Measurements from ENCODE around the gene ARAP1. TPM values are rescaled to one million over a fixed set of nuclear protein-coding genes. Genes with fewer than 3 reads are reported as not detected.

Gene ARAP1
- total RNA-seq, 2 donors from 2014 or later, result 95.2 to 109 TPM

DNA sequence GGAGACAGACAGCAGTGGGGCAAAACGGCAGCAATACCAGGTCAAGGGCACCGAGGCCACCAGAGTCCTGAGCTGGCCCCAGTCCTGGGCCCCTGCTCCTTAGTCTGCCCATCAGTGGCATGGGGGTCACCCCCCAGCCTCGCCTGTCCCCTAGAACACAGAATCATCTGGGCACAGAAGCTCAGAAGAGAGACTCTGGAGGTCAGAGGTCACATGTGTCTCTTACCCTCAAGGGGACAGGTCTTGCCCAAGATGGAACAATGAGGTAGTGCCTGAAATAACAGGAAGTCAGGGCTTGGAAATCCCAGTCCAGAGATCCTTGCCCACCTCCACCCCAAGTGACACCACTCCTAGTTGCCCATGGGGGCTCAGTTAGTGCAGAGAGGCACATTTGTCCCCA lies 98.6 kb downstream of the ARAP1 start:
- Histone ChIP-seq H3K4me1 (replicated peaks) (no peaks in the 10 kb centered on the region), H3K36me3 (no peaks in the 10 kb centered on the region), H3K9me3 (no peaks in the 10 kb centered on the region), H3K27ac (no peak overlapping the region), H3K27me3 (replicated peaks; ENCODE audit: insufficient read depth) (no peaks in the 10 kb centered on the region), H3K4me3 (no peak overlapping the region)
- WGBS, result 93% methylated on average over 3 of the region's 3 CpGs
- DNase-seq (ENCODE audit: low spot score), result no peak
- TF ChIP-seq POLR2AphosphoS5 (IDR thresholded peaks at IDR 0.05) (no peak), CTCF (IDR thresholded peaks at IDR 0.05) (no peak), POLR2A (IDR thresholded peaks at IDR 0.05) (no peak)
- intact Hi-C loops (cut with DNase I), result no loop called here

DNA sequence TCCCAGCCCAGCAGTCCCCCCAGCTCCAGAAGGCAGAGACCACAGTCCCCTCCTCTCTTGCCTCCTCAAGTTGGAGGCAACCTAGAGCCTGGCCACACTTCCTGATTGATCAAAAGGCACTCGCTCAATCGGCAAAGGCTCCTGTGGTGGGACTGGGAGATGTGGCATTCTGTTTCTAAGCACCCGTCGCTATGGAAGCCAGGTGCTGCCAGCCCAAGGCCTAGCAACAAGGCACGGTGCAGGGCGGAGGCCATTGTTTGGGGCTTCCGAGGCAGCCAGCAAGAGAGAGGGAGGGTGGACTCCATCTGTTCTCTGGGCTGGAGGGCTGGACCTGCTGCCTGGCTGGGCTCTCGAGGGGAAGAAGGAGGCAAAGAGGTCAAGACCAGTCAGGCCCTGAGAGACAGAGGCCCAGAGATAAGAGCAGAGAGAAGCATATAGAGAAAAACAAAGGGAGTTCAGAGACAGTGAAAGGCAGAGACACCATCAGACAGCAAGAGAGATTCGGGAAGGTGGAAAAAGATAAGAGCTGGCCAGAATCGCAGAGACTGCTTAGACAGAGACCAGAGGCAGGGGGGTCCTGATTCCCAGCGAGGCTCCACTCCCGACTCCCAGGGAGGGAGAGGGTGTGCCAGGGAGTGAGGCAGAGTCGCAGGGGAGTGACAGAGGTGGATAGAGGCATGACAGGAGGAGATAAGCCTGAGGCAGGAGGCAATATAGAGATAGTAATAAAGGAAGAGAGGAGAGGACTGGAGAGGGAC lies 99.2 kb downstream of the ARAP1 start:
- H3K4me1 ChIP-seq (replicated peaks), result no peaks in the 10 kb centered on the region
- H3K27me3 ChIP-seq (replicated peaks; ENCODE audit: insufficient read depth), result no peaks in the 10 kb centered on the region
- TF ChIP-seq CTCF (IDR thresholded peaks at IDR 0.05), result no peak
- TF ChIP-seq POLR2A (IDR thresholded peaks at IDR 0.05), result no peak
- TF ChIP-seq POLR2AphosphoS5 (IDR thresholded peaks at IDR 0.05), result no peak
- H3K9me3 ChIP-seq, result no peaks in the 10 kb centered on the region
- no peak for DNase-seq (ENCODE audit: low spot score)
- intact Hi-C loops (cut with DNase I), result no loop called here
- no peak overlapping the region for H3K4me3 ChIP-seq
- H3K36me3 ChIP-seq, result no peaks in the 10 kb centered on the region
- no peak overlapping the region for H3K27ac ChIP-seq
- WGBS, result 50% methylated on average over 13 of the region's 13 CpGs

- intact Hi-C loops (cut with DNase I), result no loop called here
- no peaks in the 10 kb centered on the region for H3K9me3 ChIP-seq
- no peaks in the 10 kb centered on the region for H3K36me3 ChIP-seq
- no peak overlapping the region for H3K4me3 ChIP-seq
- DNase-seq (ENCODE audit: low spot score), result no peak
- H3K27ac ChIP-seq, result no peak overlapping the region
- H3K27me3 ChIP-seq (replicated peaks; ENCODE audit: insufficient read depth), result no peaks in the 10 kb centered on the region
- TF ChIP-seq POLR2AphosphoS5 (IDR thresholded peaks at IDR 0.05) (no peak), CTCF (IDR thresholded peaks at IDR 0.05) (no peak), POLR2A (IDR thresholded peaks at IDR 0.05) (no peak)
- H3K4me1 ChIP-seq (replicated peaks), result no peaks in the 10 kb centered on the region
Observed at GRCh38 chr11:72652133-72652532, 100.1 kb downstream of the ARAP1 start.

GRCh38 chr11:72649215-72649976 lies 102.8 kb downstream of the ARAP1 start:
- WGBS, result 64% methylated on average over 5 of the region's 5 CpGs
- H3K27ac ChIP-seq, result no peak overlapping the region
- TF ChIP-seq CTCF (IDR thresholded peaks at IDR 0.05), result no peak
- TF ChIP-seq POLR2A (IDR thresholded peaks at IDR 0.05), result no peak
- TF ChIP-seq POLR2AphosphoS5 (IDR thresholded peaks at IDR 0.05), result no peak
- H3K4me3 ChIP-seq, result no peak overlapping the region
- H3K27me3 ChIP-seq (replicated peaks; ENCODE audit: insufficient read depth), result no peaks in the 10 kb centered on the region
- H3K4me1 ChIP-seq (replicated peaks), result no peaks in the 10 kb centered on the region
- H3K9me3 ChIP-seq, result no peaks in the 10 kb centered on the region
- intact Hi-C loops (cut with DNase I), result no loop called here
- no peak for DNase-seq (ENCODE audit: low spot score)
- H3K36me3 ChIP-seq, result no peaks in the 10 kb centered on the region
